Gastroesophageal sphincter (tissue), 4 donors: ENCODE results near the gene HYI. TPM values are rescaled to one million over a fixed set of nuclear protein-coding genes. Genes with fewer than 3 reads are reported as not detected.

ENCODE experiments used
- ATAC-seq: fragments of 150-250 bp; one replicate; pipeline ENCODE4 v1.9.1; 2016; ENCODE audit warnings: mild to moderate bottlenecking, moderate library complexity
- H3K27ac ChIP-seq, 4 donors: fragments of 200-600 bp; sonication (generic) in 3 of 4; 1 replicate in 3 of 4; 2 replicates in 1 of 4; pipeline ENCODE4 v1.5.1; 2016 to 2019
- H3K27me3 ChIP-seq: fragments of 200-600 bp; sonication (generic); one replicate; pipeline ENCODE4 v1.5.1; 2019
- H3K36me3 ChIP-seq, 2 donors: fragments of 200-600 bp; sonication (generic); one replicate each; pipeline ENCODE4 v1.5.1; 2019; ENCODE audit warnings: control low read depth in 1 of 2
- H3K4me1 ChIP-seq, 3 donors: fragments of 200-600 bp; sonication (generic); 1 replicate in 2 of 3; 2 replicates in 1 of 3; pipeline ENCODE4 v1.5.1; 2016 to 2019; ENCODE audit warnings: control low read depth in 2 of 3
- H3K4me3 ChIP-seq, 2 donors: fragments of 200-600 bp; sonication (generic); one replicate each; pipeline ENCODE4 v1.5.1; 2019; ENCODE audit warnings: mild to moderate bottlenecking in 1 of 2, moderate library complexity in 1 of 2
- H3K9me3 ChIP-seq, 3 donors: fragments of 200-600 bp; sonication (generic); one replicate each; pipeline ENCODE4 v1.5.1; 2017 to 2019; ENCODE audit warnings: control low read depth in 2 of 3
- CTCF ChIP-seq, 4 experiments: fragments of 200-600 bp in 2 of 4; fragments of 450-650 bp in 2 of 4; sonication (generic) in 1 of 4; IDR thresholded peaks; one replicate each; pipeline ENCODE4 v1.5.1; 2017 to 2019; ENCODE audit warnings: antibody characterized with exemption in 4 of 4, mild to moderate bottlenecking in 2 of 4, moderate library complexity in 2 of 4
- EP300 ChIP-seq: sonication (generic); formaldehyde crosslinking; IDR thresholded peaks from one replicate; pipeline ENCODE4 v1.6.1; 2017; ENCODE audit warnings: antibody characterized with exemption, mild to moderate bottlenecking
- POLR2A ChIP-seq, 2 donors: fragments of 450-650 bp; IDR thresholded peaks; one replicate each; pipeline ENCODE4 v1.6.1; 2017; ENCODE audit warnings: antibody characterized with exemption in 2 of 2, mild to moderate bottlenecking in 2 of 2, moderate library complexity in 1 of 2
- POLR2AphosphoS5 ChIP-seq: sonication (generic); formaldehyde crosslinking; IDR thresholded peaks from one replicate; pipeline ENCODE4 v1.6.1; 2017; ENCODE audit warnings: antibody characterized with exemption
- WGBS, 2 donors: methylation state at CpG; one replicate each; pipeline ENCODE4 v1.1.5; 2018; ENCODE audit warnings: low coverage in 1 of 2; 5-methylcytosine and 5-hydroxymethylcytosine counted together
- total RNA-seq, 4 donors: library from RNA; depleted of rRNA; stranded (reverse); fragments of >200 nt; gene quantifications; one replicate each; pipeline ENCODE4 v1.1.0, GENCODE V29; 2016

HYI gene
- total RNA-seq, 4 donors from 2014 or later, result 29.4 to 116 (median 50.8) TPM

DNA sequence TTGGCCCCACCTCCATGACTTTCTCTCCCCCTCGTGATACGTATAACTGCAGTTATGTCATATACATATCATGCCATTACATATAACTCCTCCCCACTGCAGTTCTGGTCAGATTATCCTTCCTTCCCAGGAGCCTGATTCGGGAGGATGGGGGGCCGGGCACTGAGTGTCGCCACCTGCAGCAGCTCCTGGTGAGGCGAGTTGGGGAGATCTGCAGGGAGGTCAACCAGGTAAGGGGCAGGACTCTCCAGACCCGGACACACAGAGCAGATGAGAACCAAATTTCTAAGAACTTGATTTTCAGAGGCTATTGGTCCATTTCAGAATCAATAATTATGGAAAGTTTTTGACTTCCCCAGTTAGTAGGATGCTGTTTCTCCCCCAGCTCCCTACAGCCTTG lies 19.5 kb downstream of the HYI start:
- H3K27ac ChIP-seq, result peak overlapping the region in 1 of 4 donors; percentile 75
- no peaks in the 10 kb centered on the region for H3K9me3 ChIP-seq
- peaks cover 0 to 23% (median 9%) of the 10 kb centered on the region in 3 donors for H3K4me1 ChIP-seq
- 76 to 80% methylated on average over 1 to 2 of the region's 7 CpGs for WGBS, 2 donors
- H3K27me3 ChIP-seq, result no peaks in the 10 kb centered on the region
- ATAC-seq, result no peak
- no peak overlapping the region for H3K4me3 ChIP-seq
- H3K36me3 ChIP-seq, result peaks cover 0 to 97% of the 10 kb centered on the region in 2 donors
- no peak for TF ChIP-seq POLR2AphosphoS5
- TF ChIP-seq CTCF (IDR thresholded peaks at IDR 0.05), result no peak
- TF ChIP-seq POLR2A (IDR thresholded peaks at IDR 0.05), result no peak
- no peak for TF ChIP-seq EP300

DNA sequence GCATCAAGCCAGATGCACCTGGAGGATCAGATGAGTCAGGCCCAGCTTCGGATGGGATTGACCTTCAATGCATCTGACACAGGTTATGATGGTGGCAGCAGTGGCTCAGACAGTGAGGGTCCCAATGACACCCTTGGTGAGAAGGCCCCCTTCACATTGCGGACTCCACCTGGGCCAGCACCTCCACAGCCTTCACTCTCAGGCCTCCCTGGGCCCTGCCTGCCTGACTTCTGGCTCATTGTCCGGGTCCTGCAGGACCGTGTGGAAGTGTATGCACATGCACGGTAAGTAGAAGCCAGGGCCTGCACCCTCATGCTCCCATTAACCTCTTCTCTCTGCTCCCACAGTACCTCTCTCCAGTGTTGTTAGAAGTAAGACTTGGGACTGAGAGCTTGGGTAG lies 20.8 kb downstream of the HYI start:
- Histone ChIP-seq H3K36me3 (peaks cover 0 to 97% of the 10 kb centered on the region in 2 donors), H3K27me3 (no peaks in the 10 kb centered on the region), H3K9me3 (no peaks in the 10 kb centered on the region), H3K4me3 (no peak overlapping the region), H3K27ac (no peak overlapping the region), H3K4me1 (peaks cover 0 to 23% (median 9%) of the 10 kb centered on the region in 3 donors)
- WGBS, 2 donors, result 85% methylated on average over 4 of the region's 5 CpGs; no CpG with 5 or more reads in 1 of the 2 donors
- TF ChIP-seq CTCF (IDR thresholded peaks at IDR 0.05) (no peak), EP300 (no peak), POLR2A (IDR thresholded peaks at IDR 0.05) (no peak), POLR2AphosphoS5 (no peak)
- no peak for ATAC-seq

- Histone ChIP-seq H3K27me3 (no peaks in the 10 kb centered on the region), H3K27ac (no peak overlapping the region), H3K4me1 (peaks cover 0 to 23% (median 9%) of the 10 kb centered on the region in 3 donors), H3K4me3 (no peak overlapping the region), H3K36me3 (peaks cover 0 to 97% of the 10 kb centered on the region in 2 donors), H3K9me3 (no peaks in the 10 kb centered on the region)
- no peak for ATAC-seq
- no peak for TF ChIP-seq EP300
- TF ChIP-seq CTCF (IDR thresholded peaks at IDR 0.05), result no peak
- TF ChIP-seq POLR2AphosphoS5, result no peak
- no peak for TF ChIP-seq POLR2A (IDR thresholded peaks at IDR 0.05)
- WGBS, 2 donors, result 100% methylated on average over 2 of the region's 9 CpGs; no CpG with 5 or more reads in 1 of the 2 donors
Measured at GRCh38 chr1:43432171-43432860, 21.4 kb downstream of the HYI start.

DNA sequence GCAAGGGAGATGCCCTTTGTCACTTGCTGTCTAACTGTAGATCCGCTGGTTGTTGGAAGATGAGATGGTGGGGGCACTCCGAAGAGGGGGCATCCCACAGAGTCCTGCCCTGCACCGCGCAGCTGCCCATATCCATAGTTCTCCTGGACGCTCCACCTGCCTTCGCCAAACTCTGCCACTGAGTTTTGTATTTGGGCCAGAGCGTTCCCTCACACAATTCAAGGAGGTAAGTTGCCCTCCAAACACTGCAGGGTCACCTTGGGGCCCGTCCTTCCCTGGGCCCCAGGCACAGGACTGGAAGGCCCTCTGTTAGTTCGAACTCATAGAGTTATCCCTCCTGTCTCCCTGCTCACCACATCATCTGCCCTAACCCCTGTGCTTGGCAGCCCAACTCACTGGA lies 22.1 kb downstream of the HYI start:
- Histone ChIP-seq H3K9me3 (no peaks in the 10 kb centered on the region), H3K4me3 (no peak overlapping the region), H3K36me3 (peaks cover 0 to 97% of the 10 kb centered on the region in 2 donors), H3K27ac (no peak overlapping the region), H3K4me1 (peaks cover 0 to 21% (median 8%) of the 10 kb centered on the region in 3 donors), H3K27me3 (no peaks in the 10 kb centered on the region)
- TF ChIP-seq CTCF (IDR thresholded peaks at IDR 0.05) (no peak), POLR2AphosphoS5 (no peak), EP300 (no peak), POLR2A (IDR thresholded peaks at IDR 0.05) (no peak)
- ATAC-seq, result no peak
- 90 to 100% methylated on average over 3 of the region's 9 CpGs for WGBS, 2 donors

DNA sequence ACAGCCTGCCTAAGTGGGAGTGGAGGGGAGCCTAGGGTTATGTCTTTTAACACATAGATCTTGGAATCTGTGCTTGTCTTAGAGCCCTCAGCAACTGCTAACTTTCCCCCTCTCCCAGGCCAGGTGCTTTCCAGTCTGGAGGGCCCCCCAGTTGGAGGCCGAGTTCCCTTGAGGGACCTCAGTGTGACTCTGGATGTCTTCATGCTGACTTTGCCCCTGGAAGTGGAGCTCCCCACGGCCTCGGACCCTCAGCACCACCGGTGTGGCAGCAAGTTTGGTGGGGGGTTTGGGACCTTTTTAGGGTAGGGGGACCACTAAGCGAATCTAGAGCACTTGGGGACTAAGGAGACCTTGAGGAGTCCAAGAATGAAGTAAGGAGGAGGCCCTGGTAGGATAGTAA lies 22.9 kb downstream of the HYI start:
- Histone ChIP-seq H3K36me3 (peaks cover 0 to 100% of the 10 kb centered on the region in 2 donors), H3K9me3 (no peaks in the 10 kb centered on the region), H3K27me3 (no peaks in the 10 kb centered on the region), H3K4me3 (no peak overlapping the region), H3K27ac (no peak overlapping the region), H3K4me1 (peaks cover 0 to 13% (median 3%) of the 10 kb centered on the region in 3 donors)
- no peak for ATAC-seq
- WGBS, 2 donors, result 100% methylated on average over 1 of the region's 5 CpGs; no CpG with 5 or more reads in 1 of the 2 donors
- no peak for TF ChIP-seq CTCF (IDR thresholded peaks at IDR 0.05)
